Ishikawa (cell line): Measurements from ENCODE around the gene DDAH1.

Source experiments
- CREB1 ChIP-seq: IDR thresholded peaks from 2 replicates; pipeline ENCODE4 v1.6.1; 2012; ENCODE audit warnings: low read depth
- EGR1 ChIP-seq: IDR thresholded peaks from 2 replicates; pipeline ENCODE4 v1.6.1; 2012
- EP300 ChIP-seq: IDR thresholded peaks from 2 replicates; pipeline ENCODE4 v1.6.1; 2012; ENCODE audit warnings: borderline replicate concordance
- MAX ChIP-seq: IDR thresholded peaks from 2 replicates; pipeline ENCODE4 v1.6.1; 2012
- NFIC ChIP-seq: IDR thresholded peaks from 2 replicates; pipeline ENCODE4 v1.6.1; 2012
- RAD21 ChIP-seq: IDR thresholded peaks from 2 replicates; pipeline ENCODE4 v1.6.1; 2012; ENCODE audit warnings: low read depth
- TAF1 ChIP-seq: IDR thresholded peaks from 2 replicates; pipeline ENCODE4 v1.6.1; 2012; ENCODE audit warnings: low read depth, mild to moderate bottlenecking
- TEAD4 ChIP-seq: IDR thresholded peaks from 2 replicates; pipeline ENCODE4 v1.6.1; 2012
- YY1 ChIP-seq: IDR thresholded peaks from 2 replicates; pipeline ENCODE4 v1.6.1; 2012; ENCODE audit warnings: low read depth
- ZBTB7A ChIP-seq: IDR thresholded peaks from 2 replicates; pipeline ENCODE4 v1.6.1; 2012; ENCODE audit warnings: low read depth
- TF ChIP-seq, protein P1 (sequence below): IDR thresholded peaks from 2 replicates; pipeline ENCODE4 v1.6.1; 2012; ENCODE audit warnings: low read depth, mild to moderate bottlenecking

DNA sequence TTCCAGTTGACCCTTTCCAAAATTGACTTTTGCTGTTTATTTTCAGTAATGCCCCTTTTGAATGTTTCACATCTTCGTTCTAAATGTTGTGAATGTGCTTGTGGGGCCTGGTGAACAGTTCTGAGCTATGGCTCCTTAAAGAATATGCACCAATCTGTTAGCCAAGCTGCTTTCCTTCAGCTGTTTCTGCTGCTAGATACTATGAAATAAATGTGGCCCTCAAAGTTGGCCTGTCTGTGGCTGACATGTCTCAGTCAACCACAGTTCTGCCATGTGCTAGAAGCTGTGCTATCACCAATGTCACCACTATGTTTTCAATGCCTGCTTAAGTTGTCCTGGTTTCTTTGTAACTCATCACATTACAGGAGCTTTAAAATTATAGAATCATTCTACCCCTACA lies 101.9 kb downstream of the DDAH1 start:
- TF ChIP-seq RAD21, result no peak
- TF ChIP-seq ZBTB7A, result no peak
- TF ChIP-seq EP300, result no peak
- no peak for TF ChIP-seq CREB1
- no peak for TF ChIP-seq NFIC
- TF ChIP-seq MAX, result no peak
- no peak for TF ChIP-seq TAF1
- TF ChIP-seq, protein P1, sequence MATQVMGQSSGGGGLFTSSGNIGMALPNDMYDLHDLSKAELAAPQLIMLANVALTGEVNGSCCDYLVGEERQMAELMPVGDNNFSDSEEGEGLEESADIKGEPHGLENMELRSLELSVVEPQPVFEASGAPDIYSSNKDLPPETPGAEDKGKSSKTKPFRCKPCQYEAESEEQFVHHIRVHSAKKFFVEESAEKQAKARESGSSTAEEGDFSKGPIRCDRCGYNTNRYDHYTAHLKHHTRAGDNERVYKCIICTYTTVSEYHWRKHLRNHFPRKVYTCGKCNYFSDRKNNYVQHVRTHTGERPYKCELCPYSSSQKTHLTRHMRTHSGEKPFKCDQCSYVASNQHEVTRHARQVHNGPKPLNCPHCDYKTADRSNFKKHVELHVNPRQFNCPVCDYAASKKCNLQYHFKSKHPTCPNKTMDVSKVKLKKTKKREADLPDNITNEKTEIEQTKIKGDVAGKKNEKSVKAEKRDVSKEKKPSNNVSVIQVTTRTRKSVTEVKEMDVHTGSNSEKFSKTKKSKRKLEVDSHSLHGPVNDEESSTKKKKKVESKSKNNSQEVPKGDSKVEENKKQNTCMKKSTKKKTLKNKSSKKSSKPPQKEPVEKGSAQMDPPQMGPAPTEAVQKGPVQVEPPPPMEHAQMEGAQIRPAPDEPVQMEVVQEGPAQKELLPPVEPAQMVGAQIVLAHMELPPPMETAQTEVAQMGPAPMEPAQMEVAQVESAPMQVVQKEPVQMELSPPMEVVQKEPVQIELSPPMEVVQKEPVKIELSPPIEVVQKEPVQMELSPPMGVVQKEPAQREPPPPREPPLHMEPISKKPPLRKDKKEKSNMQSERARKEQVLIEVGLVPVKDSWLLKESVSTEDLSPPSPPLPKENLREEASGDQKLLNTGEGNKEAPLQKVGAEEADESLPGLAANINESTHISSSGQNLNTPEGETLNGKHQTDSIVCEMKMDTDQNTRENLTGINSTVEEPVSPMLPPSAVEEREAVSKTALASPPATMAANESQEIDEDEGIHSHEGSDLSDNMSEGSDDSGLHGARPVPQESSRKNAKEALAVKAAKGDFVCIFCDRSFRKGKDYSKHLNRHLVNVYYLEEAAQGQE, result no peak
- TF ChIP-seq YY1, result no peak
- TF ChIP-seq TEAD4, result no peak
- no peak for TF ChIP-seq EGR1
